T47D (cell line): ENCODE results near the gene RPL6.
"Not testable (repeated sequence)": the region's sequence is repeated elsewhere in the genome, so short reads cannot be mapped to it uniquely, and the experiment has no call there.

ENCODE experiments used
- DNase-seq, 2 experiments: peaks; one replicate each; pipeline versions ENCODE4 v3.0.0 to v3.0.0-alpha.2; 2011 to 2012; ENCODE audit warnings: low read depth in 1 of 2, low spot score in 1 of 2
- JUND ChIP-seq: IDR thresholded peaks from 2 replicates; pipeline ENCODE4 v1.6.1; 2012; ENCODE audit warnings: low read depth
- in situ Hi-C: cut with HindIII; loops from 2 replicates; pipeline ENCODE4 v1.10.0; 2016; ENCODE audit warnings: low sequenced_read_pairs, low pct_unique_long_range_greater_than_20kb

The RPL6 gene

GRCh38 chr12:112433551-112433950 is 24.1 kb upstream of the RPL6 start:
- no peak for DNase-seq
- in situ Hi-C loops, result no loop called here
- TF ChIP-seq JUND, result no peak

GRCh38 chr12:112431965-112432364 is 22.6 kb upstream of the RPL6 start:
- TF ChIP-seq JUND, result no peak
- in situ Hi-C loops, result no loop called here
- no peak for DNase-seq

- in situ Hi-C loops, result no loop called here
- DNase-seq, result no peak
- no peak for TF ChIP-seq JUND
Measured at GRCh38 chr12:112430929-112431328, 21.5 kb upstream of the RPL6 start.

GRCh38 chr12:112427760-112428159 is 18.4 kb upstream of the RPL6 start:
- DNase-seq, result no peak
- in situ Hi-C loops, result no loop called here
- no peak for TF ChIP-seq JUND

GRCh38 chr12:112425582-112426382 is 16.4 kb upstream of the RPL6 start:
- in situ Hi-C loops, result no loop called here
- TF ChIP-seq JUND, result no peak
- DNase-seq, result no peak

- in situ Hi-C loops, result no loop called here
- DNase-seq, result no peak
- no peak for TF ChIP-seq JUND
Measured at GRCh38 chr12:112424126-112424525, 14.7 kb upstream of the RPL6 start.

GRCh38 chr12:112422531-112422930 is 13.1 kb upstream of the RPL6 start:
- TF ChIP-seq JUND, result no peak
- in situ Hi-C loops, result no loop called here
- no peak for DNase-seq

- in situ Hi-C loops, result no loop called here
- no peak for TF ChIP-seq JUND
- no peak for DNase-seq
Measured at GRCh38 chr12:112421363-112421762, 12.0 kb upstream of the RPL6 start.

- TF ChIP-seq JUND, result no peak
- in situ Hi-C loops, result no loop called here
- DNase-seq, result no peak
Measured at GRCh38 chr12:112420740-112421139, 11.3 kb upstream of the RPL6 start.

- 0 out of 2 replicates have a peak, but pooled peaks have one; percentile 27 for TF ChIP-seq JUND
- peak; percentile 52 to 86 for DNase-seq
- in situ Hi-C loops, result no loop called here
Measured at GRCh38 chr12:112419297-112420133, 10.1 kb upstream of the RPL6 start.

- DNase-seq, result peak; percentile 64 to 90
Measured at GRCh38 chr12:112418608-112419296, 9.3 kb upstream of the RPL6 start, which contains the start of gene PTPN11. PTPN11 (plus strand) TSS chr12:112418947; CDS start chr12:112419112, 165 bp downstream.

GRCh38 chr12:112418273-112418607 is 8.8 kb upstream of the RPL6 start:
- no peak for TF ChIP-seq JUND

More at GRCh38 chr12:112418608-112419296, 9.3 kb upstream of the RPL6 start, which contains the start of gene PTPN11:
- in situ Hi-C loops, result no loop called here
- TF ChIP-seq JUND, result no peak

GRCh38 chr12:112415457-112415856 is 6.1 kb upstream of the RPL6 start:
- DNase-seq, in situ Hi-C loops: not testable (repeated sequence)

More at GRCh38 chr12:112418273-112418607, 8.8 kb upstream of the RPL6 start:
- in situ Hi-C loops, result no loop called here
- DNase-seq, result no peak
